ENCODE measurements around the gene CAPN8.
A peak's percentile ranks its signal among the peaks of the same experiment; 100 is the strongest.

The CAPN8 gene

DNA sequence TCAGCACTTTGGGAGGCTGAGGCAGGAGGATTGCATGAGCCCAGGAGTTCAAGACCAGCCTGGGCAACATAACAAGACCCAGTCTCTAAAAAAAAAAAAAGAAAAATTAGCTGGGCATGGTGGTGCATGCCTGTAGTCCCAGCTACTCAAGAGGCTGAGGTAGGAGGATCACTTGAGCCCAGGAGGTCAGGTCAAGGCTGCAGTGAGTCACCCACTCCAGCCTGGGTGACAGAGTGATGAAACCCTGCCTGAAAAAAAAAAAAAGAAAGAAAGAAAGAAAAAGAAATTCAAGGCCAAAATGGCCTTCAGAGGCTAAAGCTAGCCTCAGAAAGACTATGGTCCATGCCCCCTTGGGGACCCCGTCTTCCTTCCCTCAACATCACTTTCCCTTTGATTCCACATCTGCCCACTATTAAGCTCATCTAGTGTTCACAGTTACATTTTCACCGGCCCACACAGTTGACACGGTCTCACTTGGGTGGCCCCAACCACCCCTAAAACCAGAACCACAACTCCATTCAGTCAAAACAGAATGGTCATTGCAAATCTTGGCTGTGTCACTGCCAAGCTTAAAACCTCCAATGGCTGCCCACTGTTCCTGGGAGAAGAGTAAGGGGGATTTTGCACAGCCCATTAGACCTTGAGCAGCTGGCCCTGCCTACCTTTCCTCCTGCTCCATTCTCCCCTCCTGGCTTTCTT is 2.1 kb upstream of the CAPN8 start:
- Histone ChIP-seq H3K27ac (no peak overlapping the region), H3K4me1 (peaks cover 0 to 23% (median 13%) of the 10 kb centered on the region in 10 experiments; a peak in 18 of 20 replicates), H3K4me3 (no peak overlapping the region), H3K27me3 (no peaks in the 10 kb centered on the region), H3K4me2 (peak overlapping the region; percentile 10 to 68 (median 49); a peak in 19 of 22 replicates), H3K9me3 (replicated peaks in 1 of 11) (no peaks in the 10 kb centered on the region; a peak in 1 of 22 replicates), H3K36me3 (no peaks in the 10 kb centered on the region), H3K9ac (no peak overlapping the region), H4K20me1 (no peaks in the 10 kb centered on the region)
- TF ChIP-seq Cebpa-rat (IDR thresholded peaks at IDR 0.05) = no peak

DNA sequence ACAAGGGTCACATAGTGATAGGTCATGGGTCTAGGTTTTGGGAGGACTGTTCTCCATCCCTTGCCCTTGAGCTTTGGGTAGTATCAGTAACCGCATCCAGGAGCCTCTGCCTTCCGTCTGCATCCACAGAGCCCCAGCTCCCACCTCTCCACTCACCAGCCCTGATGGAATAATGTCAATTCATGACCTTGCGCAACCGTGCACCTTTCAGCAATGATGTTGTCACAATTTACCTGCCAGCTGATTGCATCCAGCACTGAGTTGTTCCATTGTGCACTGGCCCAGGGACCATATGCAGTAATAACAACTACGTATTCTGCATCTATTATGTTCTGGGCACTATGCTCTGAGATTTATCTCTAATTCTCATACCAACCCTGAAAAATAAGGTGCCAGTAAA is 1.4 kb downstream of the CAPN8 start:
- peak in 3 of 11 experiments; percentile 33 to 61 (median 45); a peak in 3 of 22 replicates for TF ChIP-seq Cebpa-rat (IDR thresholded peaks at IDR 0.05)
- no peaks in the 10 kb centered on the region for H4K20me1 ChIP-seq
- H3K36me3 ChIP-seq = no peaks in the 10 kb centered on the region
- no peak overlapping the region for H3K27ac ChIP-seq
- H3K9me3 ChIP-seq (replicated peaks in 1 of 11) = no peaks in the 10 kb centered on the region
- no peak overlapping the region for H3K4me3 ChIP-seq
- no peak overlapping the region for H3K4me2 ChIP-seq
- no peaks in the 10 kb centered on the region for H3K27me3 ChIP-seq
- no peak overlapping the region for H3K9ac ChIP-seq
- peaks cover 0 to 16% (median 11%) of the 10 kb centered on the region in 10 experiments; a peak in 16 of 20 replicates for H3K4me1 ChIP-seq

DNA sequence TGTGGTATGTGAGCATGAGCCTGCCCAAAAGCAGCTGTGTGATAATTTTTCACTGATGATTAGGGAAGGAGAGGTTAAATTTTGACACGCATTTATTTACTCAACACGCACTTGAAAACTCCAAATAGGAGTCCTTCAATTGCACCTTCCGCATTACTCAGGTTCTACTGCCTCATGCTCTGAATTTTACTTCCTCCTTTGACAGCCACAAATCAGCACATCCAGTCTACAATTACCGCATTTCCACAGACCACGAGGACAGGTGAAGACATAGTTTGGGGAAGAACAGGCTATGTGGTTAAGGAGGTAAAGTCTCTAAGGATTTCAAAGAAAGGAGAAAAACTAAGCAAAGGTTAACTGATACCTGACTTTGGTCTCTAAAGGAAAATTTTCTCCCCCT is 2.6 kb downstream of the CAPN8 start:
- Histone ChIP-seq H4K20me1 (no peaks in the 10 kb centered on the region), H3K27me3 (no peaks in the 10 kb centered on the region), H3K4me1 (peaks cover 0 to 11% (median 9%) of the 10 kb centered on the region in 10 experiments; a peak in 16 of 20 replicates), H3K9me3 (replicated peaks in 1 of 11) (no peaks in the 10 kb centered on the region), H3K27ac (no peak overlapping the region), H3K9ac (no peak overlapping the region), H3K36me3 (no peaks in the 10 kb centered on the region), H3K4me2 (no peak overlapping the region), H3K4me3 (no peak overlapping the region)
- no peak for TF ChIP-seq Cebpa-rat (IDR thresholded peaks at IDR 0.05)

DNA sequence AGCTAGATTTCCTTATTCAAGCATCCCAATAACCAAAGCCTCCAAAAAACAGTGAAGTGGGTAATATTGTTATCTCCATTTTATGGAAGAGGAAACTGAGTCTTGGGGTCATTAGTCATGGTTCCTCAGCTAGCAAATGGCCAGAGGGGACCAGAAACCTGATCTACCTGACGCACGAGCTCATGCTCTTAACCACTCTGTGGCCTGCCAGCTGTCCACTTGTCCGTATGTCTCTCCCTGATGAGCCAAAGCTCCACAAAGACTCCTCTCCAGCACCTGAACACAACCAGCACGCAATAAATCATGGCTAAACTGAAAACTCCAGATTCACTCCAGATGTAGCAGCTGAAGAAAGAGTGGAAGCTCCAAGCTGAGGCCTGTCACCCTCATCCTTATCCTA is 5.8 kb downstream of the CAPN8 start:
- TF ChIP-seq Cebpa-rat (IDR thresholded peaks at IDR 0.05) = no peak
- H4K20me1 ChIP-seq = no peaks in the 10 kb centered on the region
- no peak overlapping the region for H3K4me2 ChIP-seq
- H3K4me3 ChIP-seq = no peak overlapping the region
- peaks cover 0 to 5% (median 0%) of the 10 kb centered on the region in 10 experiments; a peak in 1 of 20 replicates for H3K4me1 ChIP-seq
- no peaks in the 10 kb centered on the region for H3K36me3 ChIP-seq
- H3K9ac ChIP-seq = no peak overlapping the region
- H3K27ac ChIP-seq = no peak overlapping the region
- no peaks in the 10 kb centered on the region for H3K9me3 ChIP-seq (replicated peaks in 1 of 11)
- H3K27me3 ChIP-seq = no peaks in the 10 kb centered on the region

DNA sequence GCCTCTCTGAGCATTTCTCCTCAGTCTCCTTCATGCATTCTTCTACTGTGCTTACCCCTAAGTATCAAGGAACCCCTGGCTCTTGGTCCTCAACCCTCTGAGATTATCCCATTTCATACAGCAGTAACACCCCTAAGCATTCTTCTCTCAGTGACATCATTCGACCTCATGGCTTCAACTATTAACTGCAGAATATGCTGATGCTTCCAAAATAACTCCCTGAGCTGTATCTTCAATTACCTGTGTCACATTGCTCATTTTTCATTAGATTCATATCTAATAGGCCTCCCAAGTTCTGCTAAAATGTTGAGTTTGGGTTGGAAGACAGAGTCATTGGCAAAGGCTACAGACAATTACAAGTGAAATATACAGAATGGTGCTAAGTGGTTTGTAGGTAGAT is 7.5 kb downstream of the CAPN8 start:
- H3K36me3 ChIP-seq = no peaks in the 10 kb centered on the region
- H3K27me3 ChIP-seq = no peaks in the 10 kb centered on the region
- H4K20me1 ChIP-seq = no peaks in the 10 kb centered on the region
- no peak overlapping the region for H3K27ac ChIP-seq
- no peak overlapping the region for H3K9ac ChIP-seq
- H3K4me1 ChIP-seq = peaks cover 5 to 11% (median 7%) of the 10 kb centered on the region in 10 experiments
- H3K4me2 ChIP-seq = no peak overlapping the region
- no peak overlapping the region for H3K4me3 ChIP-seq
- no peaks in the 10 kb centered on the region for H3K9me3 ChIP-seq (replicated peaks in 1 of 11)
- no peak for TF ChIP-seq Cebpa-rat (IDR thresholded peaks at IDR 0.05)

DNA sequence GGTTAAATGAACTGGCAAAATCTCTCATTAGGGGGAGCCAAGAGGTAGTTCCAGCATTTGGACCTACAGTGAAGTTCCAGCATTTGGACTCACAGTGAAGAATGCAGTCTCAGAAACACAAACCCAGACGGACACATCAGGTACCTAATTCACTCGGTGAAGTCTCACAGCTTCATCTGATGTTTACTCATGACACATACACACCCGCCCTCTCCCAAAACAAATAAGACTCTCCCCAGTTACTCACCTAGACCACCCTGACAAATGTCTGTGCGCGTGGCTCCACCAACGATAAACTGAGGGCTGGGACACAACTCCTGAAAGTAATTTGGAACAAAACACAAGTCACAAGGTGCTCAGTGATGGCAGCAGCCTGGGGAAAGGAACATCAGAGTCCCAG is 11.4 kb downstream of the CAPN8 start:
- no peak overlapping the region for H3K4me2 ChIP-seq

DNA sequence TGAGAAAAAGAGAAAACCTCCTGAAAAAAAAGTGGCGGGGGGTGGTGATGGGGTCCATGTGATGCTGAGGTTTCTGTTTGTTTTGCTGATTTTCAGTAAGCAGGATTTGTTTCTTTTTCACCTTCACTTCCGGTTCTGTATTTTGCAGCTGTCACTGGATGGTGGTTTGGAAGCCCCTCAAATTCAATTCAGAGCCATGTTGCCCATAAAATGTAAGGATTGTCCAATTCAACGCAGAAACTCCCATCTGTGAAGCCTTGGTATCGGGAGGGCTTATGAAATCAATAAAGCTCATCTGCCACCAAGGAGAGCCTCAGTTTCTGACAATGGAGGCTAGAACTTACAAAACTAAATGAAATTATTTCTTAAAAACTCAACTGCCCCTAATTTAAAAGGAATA is 12.1 kb downstream of the CAPN8 start:
- H3K36me3 ChIP-seq = no peaks in the 10 kb centered on the region
- peak overlapping the region in 5 of 11 experiments; percentile 17 to 62 (median 43); a peak in 6 of 22 replicates for H3K27ac ChIP-seq
- no peak for TF ChIP-seq Cebpa-rat (IDR thresholded peaks at IDR 0.05)
- H3K4me3 ChIP-seq = no peak overlapping the region
- peak overlapping the region in 1 of 11 experiments; percentile 29; a peak in 1 of 22 replicates for H3K9ac ChIP-seq
- peaks cover 0 to 10% (median 4%) of the 10 kb centered on the region in 11 experiments; a peak in 7 of 22 replicates for H3K9me3 ChIP-seq (replicated peaks in 1 of 11)
- no peaks in the 10 kb centered on the region for H4K20me1 ChIP-seq
- H3K27me3 ChIP-seq = no peaks in the 10 kb centered on the region
- H3K4me1 ChIP-seq = peaks cover 20 to 25% (median 23%) of the 10 kb centered on the region in 10 experiments
- H3K4me2 ChIP-seq = peak overlapping the region; percentile 75 to 90 (median 84)

More for the DNA sequence above, 11.4 kb downstream of the CAPN8 start:
- peaks cover 0 to 4% (median 1%) of the 10 kb centered on the region in 11 experiments; a peak in 7 of 22 replicates for H3K9me3 ChIP-seq (replicated peaks in 1 of 11)
- no peak overlapping the region for H3K4me3 ChIP-seq
- no peak overlapping the region for H3K27ac ChIP-seq
- H4K20me1 ChIP-seq = no peaks in the 10 kb centered on the region
- TF ChIP-seq Cebpa-rat (IDR thresholded peaks at IDR 0.05) = no peak
- H3K36me3 ChIP-seq = no peaks in the 10 kb centered on the region
- H3K9ac ChIP-seq = no peak overlapping the region
- H3K4me1 ChIP-seq = peaks cover 20 to 25% (median 23%) of the 10 kb centered on the region in 10 experiments
- no peaks in the 10 kb centered on the region for H3K27me3 ChIP-seq

DNA sequence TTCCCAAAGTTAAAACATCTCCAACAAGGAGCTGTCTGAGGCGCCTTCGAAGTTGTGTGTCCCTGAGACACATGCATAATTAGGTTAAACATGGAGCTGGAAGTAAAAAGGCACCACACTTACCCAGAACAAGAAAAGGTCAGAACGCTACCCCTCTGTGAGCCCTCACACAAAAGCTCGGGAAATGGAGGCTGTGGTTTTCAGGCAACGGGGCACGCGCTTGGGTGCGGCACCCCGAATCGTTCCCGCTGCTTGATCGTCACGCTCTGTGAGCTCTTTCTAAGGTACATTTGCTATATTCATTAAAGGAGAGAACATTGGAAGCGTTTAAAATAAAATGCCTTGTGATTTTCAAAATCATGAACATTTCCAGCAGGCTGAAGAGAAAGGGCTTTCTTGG is 12.5 kb downstream of the CAPN8 start:
- Histone ChIP-seq H3K4me1 (peaks cover 20 to 25% (median 23%) of the 10 kb centered on the region in 10 experiments), H4K20me1 (no peaks in the 10 kb centered on the region), H3K27ac (peak overlapping the region in 8 of 11 experiments; percentile 17 to 62 (median 40); a peak in 11 of 22 replicates), H3K36me3 (no peaks in the 10 kb centered on the region), H3K4me2 (peak overlapping the region; percentile 75 to 90 (median 84)), H3K4me3 (peak overlapping the region in 4 of 10 experiments; percentile 7 to 43 (median 35); a peak in 4 of 20 replicates), H3K9ac (peak overlapping the region in 8 of 11 experiments; percentile 4 to 59 (median 20); a peak in 8 of 22 replicates), H3K9me3 (replicated peaks in 1 of 11) (peaks cover 0 to 13% (median 4%) of the 10 kb centered on the region in 11 experiments; a peak in 7 of 22 replicates), H3K27me3 (no peaks in the 10 kb centered on the region)
- TF ChIP-seq Cebpa-rat (IDR thresholded peaks at IDR 0.05) = no peak

DNA sequence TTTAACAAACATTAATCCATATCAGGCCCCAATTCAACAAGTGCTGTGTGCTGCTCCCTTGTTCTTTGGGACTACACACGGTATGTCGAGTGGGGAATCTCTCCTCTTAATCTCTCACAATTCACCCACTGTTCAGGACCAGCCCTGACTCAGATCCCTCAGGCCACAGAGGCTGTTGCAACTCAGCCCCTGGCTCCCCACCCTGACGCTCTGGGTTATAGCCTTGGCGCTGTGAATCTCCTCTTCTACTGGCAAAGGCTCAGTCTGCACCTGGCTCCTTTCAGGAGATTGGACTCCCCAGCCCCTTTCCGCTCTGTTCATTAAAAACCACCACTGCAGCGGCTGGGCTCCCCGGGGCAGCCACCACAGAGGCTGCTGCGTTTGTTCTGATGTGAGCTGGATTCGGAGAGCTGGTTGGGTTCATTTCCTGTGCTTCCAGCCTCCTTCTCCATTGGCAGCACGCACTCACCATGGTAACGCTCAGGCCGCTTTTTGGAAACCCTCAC is 13.0 kb downstream of the CAPN8 start:
- Histone ChIP-seq H3K36me3 (no peaks in the 10 kb centered on the region), H3K27ac (peak overlapping the region in 8 of 11 experiments; percentile 1 to 62 (median 40); a peak in 11 of 22 replicates), H3K9me3 (replicated peaks in 1 of 11) (peaks cover 0 to 13% (median 4%) of the 10 kb centered on the region in 11 experiments; a peak in 7 of 22 replicates), H4K20me1 (no peaks in the 10 kb centered on the region), H3K9ac (peak overlapping the region in 9 of 11 experiments; percentile 6 to 59 (median 14); a peak in 9 of 22 replicates), H3K4me1 (peaks cover 20 to 25% (median 23%) of the 10 kb centered on the region in 10 experiments), H3K4me3 (peak overlapping the region in 4 of 10 experiments; percentile 7 to 43 (median 35); a peak in 5 of 20 replicates), H3K27me3 (no peaks in the 10 kb centered on the region), H3K4me2 (peak overlapping the region; percentile 75 to 90 (median 84))
- TF ChIP-seq Cebpa-rat (IDR thresholded peaks at IDR 0.05) = peak in 2 of 11 experiments; percentile 15 to 49; a peak in 2 of 22 replicates

All from BLaER1 treated with 17β-estradiol and CSF1 and Interleukin-3, amounts not matched to agents 10 nM and 100 nM (cell line).